NB4 (cell line): ENCODE measurements around the gene CCNC.

Source experiments
- MYC ChIP-seq: IDR thresholded peaks from 2 replicates; pipeline ENCODE4 v1.6.1; 2011; ENCODE audit warnings: low read depth, low read length
- POLR2A ChIP-seq: IDR thresholded peaks from 2 replicates; pipeline ENCODE4 v1.6.1; 2011; ENCODE audit warnings: mild to moderate bottlenecking; ENCODE audit not compliant: insufficient read length; ENCODE audit errors: extremely low read depth
- TF ChIP-seq, protein P1 (sequence below): IDR thresholded peaks from one replicate; pipeline ENCODE4 v1.5.1; 2012; ENCODE audit warnings: low read depth, low read length

DNA sequence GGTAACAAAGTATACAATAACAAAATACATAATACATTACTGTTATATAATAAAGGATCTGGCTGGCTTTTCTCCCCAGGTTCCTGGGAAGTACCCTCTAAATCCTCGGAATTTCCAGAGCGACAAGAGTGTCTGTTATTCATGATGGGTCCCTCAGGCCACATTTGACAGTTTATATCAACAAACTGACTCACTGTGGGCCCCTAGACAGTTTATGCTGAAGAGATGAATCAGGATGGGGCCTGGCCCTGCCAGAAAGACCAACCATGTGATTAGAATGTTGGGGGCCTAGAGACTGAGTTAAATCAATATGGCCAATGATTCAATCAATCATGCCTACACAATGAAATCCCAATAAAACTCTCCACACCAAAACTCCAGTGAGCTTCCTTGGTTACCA is 66.7 kb downstream of the CCNC start:
- TF ChIP-seq POLR2A (no peak), MYC (no peak)
- TF ChIP-seq, protein P1, sequence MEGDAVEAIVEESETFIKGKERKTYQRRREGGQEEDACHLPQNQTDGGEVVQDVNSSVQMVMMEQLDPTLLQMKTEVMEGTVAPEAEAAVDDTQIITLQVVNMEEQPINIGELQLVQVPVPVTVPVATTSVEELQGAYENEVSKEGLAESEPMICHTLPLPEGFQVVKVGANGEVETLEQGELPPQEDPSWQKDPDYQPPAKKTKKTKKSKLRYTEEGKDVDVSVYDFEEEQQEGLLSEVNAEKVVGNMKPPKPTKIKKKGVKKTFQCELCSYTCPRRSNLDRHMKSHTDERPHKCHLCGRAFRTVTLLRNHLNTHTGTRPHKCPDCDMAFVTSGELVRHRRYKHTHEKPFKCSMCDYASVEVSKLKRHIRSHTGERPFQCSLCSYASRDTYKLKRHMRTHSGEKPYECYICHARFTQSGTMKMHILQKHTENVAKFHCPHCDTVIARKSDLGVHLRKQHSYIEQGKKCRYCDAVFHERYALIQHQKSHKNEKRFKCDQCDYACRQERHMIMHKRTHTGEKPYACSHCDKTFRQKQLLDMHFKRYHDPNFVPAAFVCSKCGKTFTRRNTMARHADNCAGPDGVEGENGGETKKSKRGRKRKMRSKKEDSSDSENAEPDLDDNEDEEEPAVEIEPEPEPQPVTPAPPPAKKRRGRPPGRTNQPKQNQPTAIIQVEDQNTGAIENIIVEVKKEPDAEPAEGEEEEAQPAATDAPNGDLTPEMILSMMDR, result no peak
